Measurements from ENCODE around the gene WDR12.
A peak's percentile ranks its signal among the peaks of the same experiment; 100 is the strongest.
"Not testable (repeated sequence)": the region's sequence is repeated elsewhere in the genome, so short reads cannot be mapped to it uniquely, and the experiment has no call there.

Gene WDR12

DNA sequence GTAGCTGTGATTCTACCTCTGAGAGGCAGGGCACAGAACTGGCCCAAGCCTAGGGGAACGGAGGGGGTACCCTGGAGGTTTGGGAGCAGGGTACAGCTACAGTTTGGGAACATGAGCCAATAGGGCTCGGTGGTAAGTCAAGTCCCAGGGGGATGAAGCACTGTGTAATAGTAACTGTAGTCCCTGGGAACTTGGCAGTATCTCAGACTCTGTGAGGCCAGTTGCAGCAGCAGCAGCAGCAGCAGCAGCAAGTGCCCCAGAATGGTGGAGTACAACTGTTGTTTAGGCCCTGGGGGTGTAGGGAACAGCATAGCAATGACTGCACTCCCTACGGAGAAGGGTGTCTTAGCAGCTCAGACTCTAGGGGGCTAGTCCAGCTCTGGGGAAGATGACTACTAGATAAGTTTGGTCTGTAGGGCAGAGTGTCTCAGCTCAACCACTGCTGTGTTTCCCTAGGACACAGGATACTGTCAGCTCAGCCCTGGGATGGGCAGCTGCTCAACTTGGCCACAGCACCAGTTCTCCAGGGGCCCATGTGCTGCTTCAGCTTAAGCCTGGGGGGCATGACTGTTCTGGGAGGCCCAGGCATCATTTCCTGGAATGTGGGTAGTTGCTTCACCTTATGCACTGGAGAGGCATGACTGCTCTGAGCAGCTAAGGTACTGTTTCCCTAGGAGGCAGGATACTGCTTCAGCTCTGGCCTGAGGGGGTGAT lies 21.1 kb upstream of the WDR12 start:
- no peak for FAIRE-seq
- no peak for DNase-seq (ENCODE audit: insufficient read length)
- TF ChIP-seq POLR2A (IDR thresholded peaks at IDR 0.05; ENCODE audit: low read depth, low read length) (no peak), TAF1 (IDR thresholded peaks at IDR 0.05; ENCODE audit: borderline replicate concordance, low read depth, low read length) (no peak), POLR2AphosphoS5 (IDR thresholded peaks at IDR 0.05; ENCODE audit: low read depth, low read length) (no peak)

DNA sequence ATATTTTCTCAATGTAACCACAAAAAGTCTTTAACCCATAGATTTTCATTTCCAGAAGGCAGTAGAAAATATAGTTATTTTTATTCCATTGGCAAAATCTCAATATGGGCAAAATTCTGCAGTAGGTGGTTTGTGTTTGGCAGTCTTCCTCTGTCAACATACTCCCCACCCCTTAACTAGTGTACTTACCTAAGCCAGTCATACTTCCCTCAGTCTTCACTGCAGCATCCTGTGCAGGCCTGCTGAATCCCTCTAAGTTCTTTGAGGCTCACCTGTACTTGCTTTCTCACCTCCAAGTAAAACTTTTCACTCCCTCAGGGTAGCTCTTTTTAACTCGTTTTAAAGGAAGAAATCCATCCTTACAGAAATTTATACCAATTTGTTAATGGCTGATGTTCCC lies 7.4 kb upstream of the WDR12 start:
- TF ChIP-seq POLR2AphosphoS5 (IDR thresholded peaks at IDR 0.05; ENCODE audit: low read depth, low read length) (no peak), POLR2A (IDR thresholded peaks at IDR 0.05; ENCODE audit: low read depth, low read length) (no peak), TAF1 (IDR thresholded peaks at IDR 0.05; ENCODE audit: borderline replicate concordance, low read depth, low read length) (no peak)
- DNase-seq (ENCODE audit: insufficient read length) (no peak), FAIRE-seq (no peak)

DNA sequence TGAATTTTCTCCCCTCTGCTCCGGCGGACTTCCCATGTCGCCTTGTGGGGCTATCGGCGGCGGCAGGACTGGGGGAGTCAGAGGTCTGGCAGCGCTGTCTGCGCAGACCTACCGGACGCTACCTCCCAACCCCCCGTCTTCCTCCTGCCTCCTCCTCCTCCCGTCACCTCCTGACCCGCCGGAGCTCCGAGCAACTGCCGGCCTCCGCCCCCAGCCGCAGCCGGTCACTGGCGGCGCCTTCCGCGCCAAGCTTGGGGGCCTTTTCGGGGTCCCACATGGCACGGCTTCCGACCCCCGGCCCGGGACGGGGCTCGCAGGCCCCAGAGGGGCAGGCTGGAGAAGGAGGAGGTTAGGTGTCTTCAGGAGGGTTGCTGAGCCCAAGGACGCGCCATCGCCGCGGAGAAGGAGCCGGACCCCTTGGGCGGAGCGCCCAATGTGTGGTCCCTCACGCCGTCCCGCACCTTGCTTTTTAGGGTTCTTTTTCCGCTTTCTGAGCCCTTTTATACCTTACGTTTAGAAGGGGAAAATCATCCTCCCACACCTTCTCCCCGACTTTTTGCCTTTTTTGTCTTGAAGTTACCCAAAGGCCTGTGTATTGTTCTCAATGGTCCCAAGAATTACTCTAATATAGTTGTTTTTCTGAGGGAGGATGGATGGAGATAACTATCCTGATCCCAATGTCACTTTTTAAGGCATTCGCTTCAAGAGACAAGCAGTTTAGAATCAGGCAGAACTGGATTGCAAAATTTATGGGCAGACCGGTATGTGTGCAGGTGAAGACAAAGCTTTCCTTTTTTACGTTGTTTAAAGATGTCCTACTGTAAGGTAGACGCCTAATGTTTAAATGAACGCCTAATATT lies 1.1 kb upstream of the WDR12 start:
- peak; percentile 52; the same call in 1 of the 2 replicates for TF ChIP-seq POLR2A (IDR thresholded peaks at IDR 0.05; ENCODE audit: low read depth, low read length)
- FAIRE-seq; DNase-seq (ENCODE audit: insufficient read length): not testable (repeated sequence)

GRCh38 chr2:202911203-202911511 lies 316 bp downstream of the WDR12 start:
- DNase-seq (ENCODE audit: insufficient read length) (no peak), FAIRE-seq (no peak)

GRCh38 chr2:202910698-202911097 lies 775 bp downstream of the WDR12 start:
- DNase-seq (ENCODE audit: insufficient read length): no peak

More at GRCh38 chr2:202911203-202911511, 316 bp downstream of the WDR12 start:
- TF ChIP-seq TAF1 (IDR thresholded peaks at IDR 0.05; ENCODE audit: borderline replicate concordance, low read depth, low read length) (no peak), POLR2A (IDR thresholded peaks at IDR 0.05; ENCODE audit: low read depth, low read length) (no peak), POLR2AphosphoS5 (IDR thresholded peaks at IDR 0.05; ENCODE audit: low read depth, low read length) (no peak)

DNA sequence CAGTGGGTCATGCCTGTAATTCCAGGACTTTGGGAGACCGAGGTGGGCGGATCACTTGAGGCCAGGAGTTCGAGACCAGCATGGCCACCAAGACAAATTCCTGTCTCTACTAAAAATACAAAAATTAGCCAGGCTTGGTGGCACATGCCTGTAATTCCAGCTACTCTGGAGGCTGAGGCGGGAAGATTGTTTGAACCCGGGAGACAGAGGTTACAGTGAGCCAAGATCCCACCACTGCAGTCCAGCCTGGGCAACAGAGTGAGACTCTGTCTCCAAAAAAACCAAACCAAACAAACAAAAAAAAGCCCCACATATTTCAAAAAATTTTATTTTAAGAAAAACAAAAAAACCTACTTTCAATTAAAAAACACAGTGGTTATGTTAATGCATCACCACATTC lies 1.2 kb downstream of the WDR12 start:
- not testable (repeated sequence) for DNase-seq (ENCODE audit: insufficient read length); FAIRE-seq

More at GRCh38 chr2:202910698-202911097, 775 bp downstream of the WDR12 start:
- TF ChIP-seq TAF1 (IDR thresholded peaks at IDR 0.05; ENCODE audit: borderline replicate concordance, low read depth, low read length): no peak
- TF ChIP-seq POLR2AphosphoS5 (IDR thresholded peaks at IDR 0.05; ENCODE audit: low read depth, low read length): no peak
- no peak for TF ChIP-seq POLR2A (IDR thresholded peaks at IDR 0.05; ENCODE audit: low read depth, low read length)
- no peak for FAIRE-seq

GRCh38 chr2:202909394-202910192 lies 1.9 kb downstream of the WDR12 start:
- TF ChIP-seq POLR2AphosphoS5 (IDR thresholded peaks at IDR 0.05; ENCODE audit: low read depth, low read length) (no peak), POLR2A (IDR thresholded peaks at IDR 0.05; ENCODE audit: low read depth, low read length) (no peak), TAF1 (IDR thresholded peaks at IDR 0.05; ENCODE audit: borderline replicate concordance, low read depth, low read length) (no peak)
- FAIRE-seq: no peak
- no peak for DNase-seq (ENCODE audit: insufficient read length)

- FAIRE-seq (no peak), DNase-seq (ENCODE audit: insufficient read length) (no peak)
- no peak for TF ChIP-seq TAF1 (IDR thresholded peaks at IDR 0.05; ENCODE audit: borderline replicate concordance, low read depth, low read length)
- TF ChIP-seq POLR2AphosphoS5 (IDR thresholded peaks at IDR 0.05; ENCODE audit: low read depth, low read length): no peak
These were observed 3.3 kb downstream of the WDR12 start for GRCh38 chr2:202908186-202908585.

DNA sequence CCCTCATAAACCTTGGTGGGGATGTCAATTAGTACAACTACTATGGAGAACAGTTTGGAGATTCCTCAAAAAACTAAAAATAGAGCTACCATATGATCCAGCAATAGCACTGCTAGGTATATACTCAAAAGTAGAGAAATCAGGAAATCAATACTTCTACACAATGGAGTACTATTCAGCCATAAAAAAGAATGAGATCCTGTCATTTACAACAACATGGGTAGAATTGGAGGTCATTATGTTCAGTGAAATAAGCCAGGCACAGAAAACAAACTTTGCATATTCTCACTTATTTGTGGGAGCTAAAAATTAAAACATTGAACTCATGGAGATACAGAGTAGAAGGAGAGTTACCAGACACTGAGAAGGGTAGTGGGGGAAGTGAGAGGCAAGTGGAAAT lies 6.0 kb downstream of the WDR12 start:
- not testable (repeated sequence) for DNase-seq (ENCODE audit: insufficient read length); FAIRE-seq

- FAIRE-seq: no peak
- TF ChIP-seq POLR2AphosphoS5 (IDR thresholded peaks at IDR 0.05; ENCODE audit: low read depth, low read length): no peak
- TF ChIP-seq POLR2A (IDR thresholded peaks at IDR 0.05; ENCODE audit: low read depth, low read length): no peak
- TF ChIP-seq TAF1 (IDR thresholded peaks at IDR 0.05; ENCODE audit: borderline replicate concordance, low read depth, low read length): no peak
- DNase-seq (ENCODE audit: insufficient read length): no peak
These were observed 26.3 kb downstream of the WDR12 start for GRCh38 chr2:202885190-202885589.

- no peak for FAIRE-seq
These were observed 27.3 kb downstream of the WDR12 start for GRCh38 chr2:202883987-202884675.

More at GRCh38 chr2:202883987-202884675, 27.3 kb downstream of the WDR12 start:
- no peak for DNase-seq (ENCODE audit: insufficient read length)
- TF ChIP-seq POLR2AphosphoS5 (IDR thresholded peaks at IDR 0.05; ENCODE audit: low read depth, low read length): no peak
- no peak for TF ChIP-seq POLR2A (IDR thresholded peaks at IDR 0.05; ENCODE audit: low read depth, low read length)
- TF ChIP-seq TAF1 (IDR thresholded peaks at IDR 0.05; ENCODE audit: borderline replicate concordance, low read depth, low read length): no peak

Measured in GM12892 (cell line).